ENCODE measurements around the gene CALML6.
"Not testable (repeated sequence)": the region's sequence is repeated elsewhere in the genome, so short reads cannot be mapped to it uniquely, and the experiment has no call there.

CALML6 gene

GRCh38 chr1:1914971-1915692, at the start of gene CALML6:
TSS of gene CALML6 (plus strand) at chr1:1915260. CDS start at chr1:1915281, 21 bp downstream.
- DNase-seq (ENCODE audit: low read depth in 2 of 2), result no peak

- DNase-seq (ENCODE audit: low read depth in 2 of 2), result no peak
Measured at GRCh38 chr1:1867164-1867563, 47.9 kb upstream of the CALML6 start.

- DNase-seq (ENCODE audit: low read depth in 2 of 2), result no peak
Measured at GRCh38 chr1:1869469-1869868, 45.6 kb upstream of the CALML6 start.

GRCh38 chr1:1872329-1872994, 42.6 kb upstream of the CALML6 start:
- DNase-seq (ENCODE audit: low read depth in 2 of 2), result no peak

- DNase-seq (ENCODE audit: low read depth in 2 of 2), result no peak
Measured at GRCh38 chr1:1873186-1873585, 41.9 kb upstream of the CALML6 start.

GRCh38 chr1:1874901-1875300, 40.2 kb upstream of the CALML6 start:
- no peak for DNase-seq (ENCODE audit: low read depth in 2 of 2)

- DNase-seq (ENCODE audit: low read depth in 2 of 2), result no peak
Measured at GRCh38 chr1:1875932-1876331, 39.1 kb upstream of the CALML6 start.

GRCh38 chr1:1876335-1876930, 38.6 kb upstream of the CALML6 start:
- no peak for DNase-seq (ENCODE audit: low read depth in 2 of 2)

- DNase-seq (ENCODE audit: low read depth in 2 of 2), result no peak
Measured at GRCh38 chr1:1877865-1878436, 37.1 kb upstream of the CALML6 start.

- no peak for DNase-seq (ENCODE audit: low read depth in 2 of 2)
Measured at GRCh38 chr1:1879942-1880341, 35.1 kb upstream of the CALML6 start.

GRCh38 chr1:1880617-1881312, 34.3 kb upstream of the CALML6 start:
- no peak for DNase-seq (ENCODE audit: low read depth in 2 of 2)

GRCh38 chr1:1881727-1882126, 33.3 kb upstream of the CALML6 start:
- no peak for DNase-seq (ENCODE audit: low read depth in 2 of 2)

GRCh38 chr1:1883092-1883873, 31.8 kb upstream of the CALML6 start:
- DNase-seq (ENCODE audit: low read depth in 2 of 2), result no peak

GRCh38 chr1:1883890-1884289, 31.2 kb upstream of the CALML6 start:
- not testable (repeated sequence) for DNase-seq (ENCODE audit: low read depth in 2 of 2)

GRCh38 chr1:1889090-1889750, 25.8 kb upstream of the CALML6 start:
- DNase-seq (ENCODE audit: low read depth in 2 of 2), result no peak

GRCh38 chr1:1889847-1890505, 25.1 kb upstream of the CALML6 start:
- DNase-seq (ENCODE audit: low read depth in 2 of 2), result no peak

GRCh38 chr1:1890506-1891348, 24.3 kb upstream of the CALML6 start, which contains the start of gene GNB1:
TSS of gene GNB1 (minus strand) at chr1:1891087. CDS start at chr1:1825453, 65,634 bp downstream.
- DNase-seq (ENCODE audit: low read depth in 2 of 2), result peak; percentile 73 to 76

GRCh38 chr1:1891349-1892078, 23.5 kb upstream of the CALML6 start:
- peak; percentile 48 to 56 for DNase-seq (ENCODE audit: low read depth in 2 of 2)

Data from stimulated activated CD4-positive, alpha-beta T cell treated with anti-CD3 and anti-CD28 coated beads, Interleukin-1b, Interleukin-23, amount 100 ng/mL, for 1 hour (primary cell).